Measurements from ENCODE around the gene DNAAF8. TPM values are rescaled to one million over a fixed set of nuclear protein-coding genes. Genes with fewer than 3 reads are reported as not detected.
A peak's percentile ranks its signal among the peaks of the same experiment; 100 is the strongest.

Gene DNAAF8
- polyA plus RNA-seq, 1 of the 3 experiments (the other 2 are of a cell fraction) = 3.1 TPM

DNA sequence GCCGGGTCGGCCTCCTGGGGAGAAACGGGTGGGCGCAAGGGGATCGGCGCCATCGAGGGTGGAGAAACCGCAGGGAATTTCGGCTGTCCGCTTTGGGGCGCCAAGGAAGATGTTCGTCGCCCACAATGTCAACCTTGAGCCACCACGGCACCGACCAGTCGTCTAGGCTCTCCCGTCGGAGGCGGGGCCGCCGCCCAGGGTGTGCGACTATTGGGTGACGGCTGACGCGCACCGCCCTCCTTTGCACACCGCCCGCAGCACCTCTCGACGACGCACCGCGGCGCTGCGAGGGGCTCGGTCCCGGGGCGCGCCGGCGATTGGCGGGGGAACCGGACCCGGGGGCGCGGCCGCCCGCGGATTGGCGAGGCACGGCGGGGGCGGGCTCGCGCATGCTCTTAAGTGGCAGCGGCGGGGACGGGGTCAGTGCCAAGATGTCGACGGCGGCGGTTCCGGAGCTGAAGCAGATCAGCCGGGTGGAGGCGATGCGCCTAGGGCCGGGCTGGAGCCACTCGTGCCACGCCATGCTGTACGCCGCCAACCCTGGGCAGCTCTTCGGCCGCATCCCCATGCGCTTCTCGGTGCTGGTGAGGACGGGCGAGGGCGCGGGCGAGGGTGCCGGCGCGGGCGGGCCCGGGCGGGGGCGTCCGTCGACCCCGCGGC is 40.9 kb upstream of the DNAAF8 start, which contains the start of gene NUDT16L1:
Gene NUDT16L1, plus strand, starts transcription at position 267 of the 660 bp plus-strand sequence. Its CDS starts 165 bp downstream, at position 432.
- 0% methylated on average over 9 of the region's 91 CpGs for WGBS (ENCODE audit: low lambda C conversion rate)
- no peaks in the 10 kb centered on the region for H3K27me3 ChIP-seq (ENCODE audit: insufficient read depth)
- ChIA-PET CTCF (interaction anchor here (1.3 to 2.9 kb wide), 4 partner anchors 14 to 263 kb away, joined by 4 to 16 read pairs (median 6); partner anchors contain the start of gene PPL), POLR2A (interaction anchor here (0.6 to 2.3 kb wide), 5 partner anchors 12 to 99 kb away, joined by 3 to 8 read pairs (median 4); partner anchors contain the start of genes ANKS3 and DNAAF8)
- H3K27ac ChIP-seq (ENCODE audit: low read depth in 2 of 2, low read length in 1 of 2) = peak within 1 kb of the TSS; percentile 47 to 88; a peak in 3 of 4 replicates
- H3K79me2 ChIP-seq (ENCODE audit: insufficient read depth) = peaks cover 11% of the 10 kb centered on the region; the same call in 1 of the 2 replicates
- peak within 1 kb of the TSS; percentile 82 for H3K9ac ChIP-seq
- no peaks in the 10 kb centered on the region for H3K9me3 ChIP-seq
- peak within 1 kb of the TSS; percentile 94 for H3K4me2 ChIP-seq
- DNase-seq = peak; percentile 100
- no peaks in the 10 kb centered on the region for H3K9me2 ChIP-seq
- peak within 1 kb of the TSS; percentile 91 to 97 for H3K4me3 ChIP-seq (ENCODE audit: low read depth in 2 of 2, low read length in 1 of 2)
- H3K4me1 ChIP-seq (ENCODE audit: control insufficient read depth in 1 of 2, insufficient read depth in 2 of 2, low read depth in 1 of 2, low read length in 1 of 2) = peaks cover 0 to 26% of the 10 kb centered on the region in 2 experiments; a peak in 1 of 4 replicates
- H2AFZ ChIP-seq (ENCODE audit: low read depth) = peak within 1 kb of the TSS; percentile 51; the same call in 1 of the 2 replicates
- peaks cover 17% of the 10 kb centered on the region for H3F3A ChIP-seq (replicated peaks; ENCODE audit: insufficient read depth)
- peaks cover 7 to 39% of the 10 kb centered on the region in 2 experiments for H3K36me3 ChIP-seq (replicated peaks in 1 of 2; ENCODE audit: control insufficient read depth in 1 of 2, insufficient read depth in 2 of 2, low read length in 1 of 2)
- no peaks in the 10 kb centered on the region for H4K20me1 ChIP-seq (ENCODE audit: insufficient read depth)
- TF ChIP-seq, protein P1, sequence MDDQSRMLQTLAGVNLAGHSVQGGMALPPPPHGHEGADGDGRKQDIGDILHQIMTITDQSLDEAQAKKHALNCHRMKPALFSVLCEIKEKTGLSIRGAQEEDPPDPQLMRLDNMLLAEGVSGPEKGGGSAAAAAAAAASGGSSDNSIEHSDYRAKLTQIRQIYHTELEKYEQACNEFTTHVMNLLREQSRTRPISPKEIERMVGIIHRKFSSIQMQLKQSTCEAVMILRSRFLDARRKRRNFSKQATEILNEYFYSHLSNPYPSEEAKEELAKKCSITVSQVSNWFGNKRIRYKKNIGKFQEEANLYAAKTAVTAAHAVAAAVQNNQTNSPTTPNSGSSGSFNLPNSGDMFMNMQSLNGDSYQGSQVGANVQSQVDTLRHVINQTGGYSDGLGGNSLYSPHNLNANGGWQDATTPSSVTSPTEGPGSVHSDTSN (IDR thresholded peaks at IDR 0.05) = peak; percentile 12; the same call in 1 of the 2 replicates
- TF ChIP-seq ELF1 (IDR thresholded peaks at IDR 0.05) (no peak), EP300 (IDR thresholded peaks at IDR 0.05; ENCODE audit: borderline replicate concordance in 1 of 2, low read depth in 1 of 2, low read length in 1 of 2) (no peak), RCOR1 (IDR thresholded peaks at IDR 0.05; ENCODE audit: low read length) (no peak), RFX5 (IDR thresholded peaks at IDR 0.05; ENCODE audit: low read length) (0 out of 2 replicates have a peak, but pooled peaks have one; percentile 28), TEAD4 (IDR thresholded peaks at IDR 0.05; ENCODE audit: borderline replicate concordance, insufficient read depth) (no peak), SIN3A (IDR thresholded peaks at IDR 0.05; ENCODE audit: borderline replicate concordance, low read depth, low read length) (no peak), GABPA (IDR thresholded peaks at IDR 0.05; ENCODE audit: low read depth) (no peak), YY1 (IDR thresholded peaks at IDR 0.05; ENCODE audit: low read depth) (peak; percentile 68), EZH2phosphoT487 (IDR thresholded peaks at IDR 0.05; ENCODE audit: borderline replicate concordance, low read depth) (no peak), JUND (IDR thresholded peaks at IDR 0.05) (no peak), RXRA (IDR thresholded peaks at IDR 0.05; ENCODE audit: borderline replicate concordance, low read depth) (no peak), FOSL2 (IDR thresholded peaks at IDR 0.05; ENCODE audit: borderline replicate concordance, low read depth) (no peak), SMC3 (IDR thresholded peaks at IDR 0.05; ENCODE audit: low read depth, low read length) (no peak), CHD2 (IDR thresholded peaks at IDR 0.05; ENCODE audit: low read length, partially characterized antibody) (peak; percentile 18), POLR2AphosphoS5 (IDR thresholded peaks at IDR 0.05; ENCODE audit: low read depth, low read length) (peak; percentile 77), RAD21 (IDR thresholded peaks at IDR 0.05; ENCODE audit: low read length) (no peak), NFIC (IDR thresholded peaks at IDR 0.05; ENCODE audit: borderline replicate concordance) (no peak; the same call in 1 of the 2 replicates)
- TF ChIP-seq, protein P2, sequence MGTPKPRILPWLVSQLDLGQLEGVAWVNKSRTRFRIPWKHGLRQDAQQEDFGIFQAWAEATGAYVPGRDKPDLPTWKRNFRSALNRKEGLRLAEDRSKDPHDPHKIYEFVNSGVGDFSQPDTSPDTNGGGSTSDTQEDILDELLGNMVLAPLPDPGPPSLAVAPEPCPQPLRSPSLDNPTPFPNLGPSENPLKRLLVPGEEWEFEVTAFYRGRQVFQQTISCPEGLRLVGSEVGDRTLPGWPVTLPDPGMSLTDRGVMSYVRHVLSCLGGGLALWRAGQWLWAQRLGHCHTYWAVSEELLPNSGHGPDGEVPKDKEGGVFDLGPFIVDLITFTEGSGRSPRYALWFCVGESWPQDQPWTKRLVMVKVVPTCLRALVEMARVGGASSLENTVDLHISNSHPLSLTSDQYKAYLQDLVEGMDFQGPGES (IDR thresholded peaks at IDR 0.05; ENCODE audit: low read depth, low read length) = 0 out of 2 replicates have a peak, but pooled peaks have one; percentile 26
- TF ChIP-seq, protein P3, sequence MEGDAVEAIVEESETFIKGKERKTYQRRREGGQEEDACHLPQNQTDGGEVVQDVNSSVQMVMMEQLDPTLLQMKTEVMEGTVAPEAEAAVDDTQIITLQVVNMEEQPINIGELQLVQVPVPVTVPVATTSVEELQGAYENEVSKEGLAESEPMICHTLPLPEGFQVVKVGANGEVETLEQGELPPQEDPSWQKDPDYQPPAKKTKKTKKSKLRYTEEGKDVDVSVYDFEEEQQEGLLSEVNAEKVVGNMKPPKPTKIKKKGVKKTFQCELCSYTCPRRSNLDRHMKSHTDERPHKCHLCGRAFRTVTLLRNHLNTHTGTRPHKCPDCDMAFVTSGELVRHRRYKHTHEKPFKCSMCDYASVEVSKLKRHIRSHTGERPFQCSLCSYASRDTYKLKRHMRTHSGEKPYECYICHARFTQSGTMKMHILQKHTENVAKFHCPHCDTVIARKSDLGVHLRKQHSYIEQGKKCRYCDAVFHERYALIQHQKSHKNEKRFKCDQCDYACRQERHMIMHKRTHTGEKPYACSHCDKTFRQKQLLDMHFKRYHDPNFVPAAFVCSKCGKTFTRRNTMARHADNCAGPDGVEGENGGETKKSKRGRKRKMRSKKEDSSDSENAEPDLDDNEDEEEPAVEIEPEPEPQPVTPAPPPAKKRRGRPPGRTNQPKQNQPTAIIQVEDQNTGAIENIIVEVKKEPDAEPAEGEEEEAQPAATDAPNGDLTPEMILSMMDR (IDR thresholded peaks at IDR 0.05) = no peak
- TF ChIP-seq, protein P4, sequence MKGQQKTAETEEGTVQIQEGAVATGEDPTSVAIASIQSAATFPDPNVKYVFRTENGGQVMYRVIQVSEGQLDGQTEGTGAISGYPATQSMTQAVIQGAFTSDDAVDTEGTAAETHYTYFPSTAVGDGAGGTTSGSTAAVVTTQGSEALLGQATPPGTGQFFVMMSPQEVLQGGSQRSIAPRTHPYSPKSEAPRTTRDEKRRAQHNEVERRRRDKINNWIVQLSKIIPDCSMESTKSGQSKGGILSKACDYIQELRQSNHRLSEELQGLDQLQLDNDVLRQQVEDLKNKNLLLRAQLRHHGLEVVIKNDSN (IDR thresholded peaks at IDR 0.05; ENCODE audit: borderline replicate concordance, low read depth) = no peak
- TF ChIP-seq, protein P5, sequence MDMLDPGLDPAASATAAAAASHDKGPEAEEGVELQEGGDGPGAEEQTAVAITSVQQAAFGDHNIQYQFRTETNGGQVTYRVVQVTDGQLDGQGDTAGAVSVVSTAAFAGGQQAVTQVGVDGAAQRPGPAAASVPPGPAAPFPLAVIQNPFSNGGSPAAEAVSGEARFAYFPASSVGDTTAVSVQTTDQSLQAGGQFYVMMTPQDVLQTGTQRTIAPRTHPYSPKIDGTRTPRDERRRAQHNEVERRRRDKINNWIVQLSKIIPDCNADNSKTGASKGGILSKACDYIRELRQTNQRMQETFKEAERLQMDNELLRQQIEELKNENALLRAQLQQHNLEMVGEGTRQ (IDR thresholded peaks at IDR 0.05; ENCODE audit: borderline replicate concordance, low read depth, low read length) = no peak
- TF ChIP-seq, protein P6, sequence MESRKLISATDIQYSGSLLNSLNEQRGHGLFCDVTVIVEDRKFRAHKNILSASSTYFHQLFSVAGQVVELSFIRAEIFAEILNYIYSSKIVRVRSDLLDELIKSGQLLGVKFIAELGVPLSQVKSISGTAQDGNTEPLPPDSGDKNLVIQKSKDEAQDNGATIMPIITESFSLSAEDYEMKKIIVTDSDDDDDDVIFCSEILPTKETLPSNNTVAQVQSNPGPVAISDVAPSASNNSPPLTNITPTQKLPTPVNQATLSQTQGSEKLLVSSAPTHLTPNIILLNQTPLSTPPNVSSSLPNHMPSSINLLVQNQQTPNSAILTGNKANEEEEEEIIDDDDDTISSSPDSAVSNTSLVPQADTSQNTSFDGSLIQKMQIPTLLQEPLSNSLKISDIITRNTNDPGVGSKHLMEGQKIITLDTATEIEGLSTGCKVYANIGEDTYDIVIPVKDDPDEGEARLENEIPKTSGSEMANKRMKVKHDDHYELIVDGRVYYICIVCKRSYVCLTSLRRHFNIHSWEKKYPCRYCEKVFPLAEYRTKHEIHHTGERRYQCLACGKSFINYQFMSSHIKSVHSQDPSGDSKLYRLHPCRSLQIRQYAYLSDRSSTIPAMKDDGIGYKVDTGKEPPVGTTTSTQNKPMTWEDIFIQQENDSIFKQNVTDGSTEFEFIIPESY (IDR thresholded peaks at IDR 0.05; ENCODE audit: borderline replicate concordance, low read depth) = no peak

All from SK-N-SH (cell line).